Endothelial cell (in vitro differentiated cells): ENCODE results near the gene GANC. TPM values are rescaled to one million over a fixed set of nuclear protein-coding genes. Genes with fewer than 3 reads are reported as not detected.

Experiments
- DNase-seq: peaks from one replicate; pipeline ENCODE4 v3.0.0; 2021; ENCODE audit warnings: low spot score
- H3K27ac Mint-ChIP-seq: one replicate; pipeline ENCODE4 v1.8.0; 2021; ENCODE audit warnings: mixed read lengths, inconsistent platforms; ENCODE audit not compliant: unreplicated experiment
- H3K27me3 Mint-ChIP-seq: one replicate; pipeline ENCODE4 v1.8.0; 2021; ENCODE audit warnings: mild to moderate bottlenecking, moderate library complexity, mixed read lengths, inconsistent platforms; ENCODE audit not compliant: unreplicated experiment
- H3K36me3 Mint-ChIP-seq: one replicate; pipeline ENCODE4 v1.8.0; 2021; ENCODE audit warnings: mild to moderate bottlenecking, low read depth, mixed read lengths, inconsistent platforms; ENCODE audit not compliant: unreplicated experiment
- H3K4me1 Mint-ChIP-seq: one replicate; pipeline ENCODE4 v1.8.0; 2021; ENCODE audit warnings: mild to moderate bottlenecking, mixed read lengths, inconsistent platforms; ENCODE audit not compliant: unreplicated experiment
- H3K4me3 Mint-ChIP-seq: one replicate; pipeline ENCODE4 v1.8.0; 2021; ENCODE audit warnings: mild to moderate bottlenecking, mixed read lengths, inconsistent platforms; ENCODE audit not compliant: unreplicated experiment
- H3K9me3 Mint-ChIP-seq: one replicate; pipeline ENCODE4 v1.8.0; 2021; ENCODE audit warnings: mixed read lengths, inconsistent platforms; ENCODE audit not compliant: unreplicated experiment
- CTCF ChIP-seq: fragments of 200-600 bp; sonication (generic); IDR thresholded peaks from one replicate; pipeline ENCODE4 v1.5.0; 2021; ENCODE audit warnings: antibody characterized with exemption; ENCODE audit not compliant: unreplicated experiment
- total RNA-seq: library from RNA; stranded (reverse); fragmentation: NEBNext Ultra II Directional; extraction: Animal tissue kit (Norgen Biotek cat#: 25700); gene quantifications from one replicate; pipeline ENCODE4 v1.2.1, GENCODE V29; 2021; ENCODE audit not compliant: unreplicated experiment

GANC gene
- total RNA-seq, 1 donor from 2014 or later: 18.7 TPM

- DNase-seq: no peak
- H3K36me3 Mint-ChIP-seq: peaks cover 7% of the 10 kb centered on the region
- no peaks in the 10 kb centered on the region for H3K4me1 Mint-ChIP-seq
- TF ChIP-seq CTCF: no peak
- no peak overlapping the region for H3K27ac Mint-ChIP-seq
- peaks cover 8% of the 10 kb centered on the region for H3K9me3 Mint-ChIP-seq
- no peak overlapping the region for H3K4me3 Mint-ChIP-seq
- peaks cover 3% of the 10 kb centered on the region for H3K27me3 Mint-ChIP-seq
These were observed 105.0 kb downstream of the GANC start for GRCh38 chr15:42378011-42378410.

GRCh38 chr15:42384597-42384996 lies 111.6 kb downstream of the GANC start:
- no peaks in the 10 kb centered on the region for H3K36me3 Mint-ChIP-seq
- H3K4me1 Mint-ChIP-seq: peaks cover 46% of the 10 kb centered on the region
- no peak for TF ChIP-seq CTCF
- peaks cover 2% of the 10 kb centered on the region for H3K27me3 Mint-ChIP-seq
- H3K9me3 Mint-ChIP-seq: no peaks in the 10 kb centered on the region
- no peak overlapping the region for H3K4me3 Mint-ChIP-seq
- no peak overlapping the region for H3K27ac Mint-ChIP-seq
- DNase-seq: no peak

- no peaks in the 10 kb centered on the region for H3K36me3 Mint-ChIP-seq
- peak overlapping the region; percentile 78 for H3K27ac Mint-ChIP-seq
- peak; percentile 61 for TF ChIP-seq CTCF
- peak; percentile 62 for DNase-seq
- peaks cover 3% of the 10 kb centered on the region for H3K27me3 Mint-ChIP-seq
- no peak overlapping the region for H3K4me3 Mint-ChIP-seq
- H3K4me1 Mint-ChIP-seq: peaks cover 46% of the 10 kb centered on the region
- no peaks in the 10 kb centered on the region for H3K9me3 Mint-ChIP-seq
These were observed 112.4 kb downstream of the GANC start for GRCh38 chr15:42385206-42385979.

- H3K9me3 Mint-ChIP-seq: no peaks in the 10 kb centered on the region
- H3K4me3 Mint-ChIP-seq: no peak overlapping the region
- peaks cover 3% of the 10 kb centered on the region for H3K27me3 Mint-ChIP-seq
- H3K27ac Mint-ChIP-seq: peak overlapping the region; percentile 78
- DNase-seq: peak; percentile 13
- no peak for TF ChIP-seq CTCF
- no peaks in the 10 kb centered on the region for H3K36me3 Mint-ChIP-seq
- H3K4me1 Mint-ChIP-seq: peaks cover 46% of the 10 kb centered on the region
These were observed 113.1 kb downstream of the GANC start for GRCh38 chr15:42385980-42386700.

GRCh38 chr15:42387603-42388002 lies 114.6 kb downstream of the GANC start:
- Mint-ChIP-seq H3K4me1 (peaks cover 46% of the 10 kb centered on the region), H3K9me3 (no peaks in the 10 kb centered on the region), H3K27me3 (peaks cover 3% of the 10 kb centered on the region), H3K36me3 (no peaks in the 10 kb centered on the region), H3K4me3 (peak overlapping the region; percentile 11), H3K27ac (peak overlapping the region; percentile 54)
- DNase-seq: no peak
- no peak for TF ChIP-seq CTCF
